ENCODE data around the gene VPS13C.

GRCh38 chr15:61871926-61872522, 188.2 kb downstream of the VPS13C start:
- no peak for TF ChIP-seq EZH2 (IDR thresholded peaks at IDR 0.05)
- TF ChIP-seq POLR2AphosphoS5 (IDR thresholded peaks at IDR 0.05; ENCODE audit: borderline replicate concordance, low read depth, low read length) = no peak
- TF ChIP-seq FOXP2 (optimal IDR thresholded peaks at IDR 0.05; ENCODE audit: control extremely low read depth, extremely low read length, insufficient read depth) = no peak
